ENCODE data around the gene PTGDS. TPM values are rescaled to one million over a fixed set of nuclear protein-coding genes. Genes with fewer than 3 reads are reported as not detected.

Gene PTGDS
- not detected for total RNA-seq

DNA sequence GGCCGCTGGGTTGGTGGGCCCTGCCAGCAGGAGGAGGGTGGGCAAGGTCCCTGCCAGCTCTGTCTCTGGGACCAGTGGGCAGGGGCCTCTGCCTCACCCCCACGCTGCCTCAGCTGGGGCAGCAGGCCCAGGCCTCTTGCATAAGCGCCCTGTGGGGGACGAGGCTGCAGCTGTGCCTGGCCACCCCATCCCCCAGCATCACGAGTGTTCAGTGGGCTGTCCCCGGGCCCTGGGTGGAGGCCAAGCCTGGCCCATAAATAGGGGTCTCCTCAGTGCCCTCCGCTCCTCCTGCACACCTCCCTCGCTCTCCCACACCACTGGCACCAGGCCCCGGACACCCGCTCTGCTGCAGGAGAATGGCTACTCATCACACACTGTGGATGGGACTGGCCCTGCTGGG, at the start of gene PTGDS:
Gene PTGDS (plus strand): TSS at position 282 of the 400 bp plus-strand sequence. CDS start 75 bp downstream, at position 357.
- intact Hi-C loops (cut with micrococcal nuclease): no loop called here
- no peak for DNase-seq
- no peaks in the 10 kb centered on the region for H3K9me3 Mint-ChIP-seq
- no peaks in the 10 kb centered on the region for H3K36me3 Mint-ChIP-seq
- H3K27ac Mint-ChIP-seq: no peak within 1 kb of the TSS
- ChIA-PET POLR2A (no interaction called here), CTCF (interaction anchor here (1.3 to 3.8 kb wide), 3 partner anchors 52 to 199 kb away, joined by 3 to 31 read pairs (median 26); partner anchors contain the start of gene ABCA2)
- H3K4me3 Mint-ChIP-seq: no peak within 1 kb of the TSS
- peaks cover 17% of the 10 kb centered on the region for H3K4me1 Mint-ChIP-seq (ENCODE audit: low read depth)
- peaks cover 1% of the 10 kb centered on the region for H3K27me3 Mint-ChIP-seq

DNA sequence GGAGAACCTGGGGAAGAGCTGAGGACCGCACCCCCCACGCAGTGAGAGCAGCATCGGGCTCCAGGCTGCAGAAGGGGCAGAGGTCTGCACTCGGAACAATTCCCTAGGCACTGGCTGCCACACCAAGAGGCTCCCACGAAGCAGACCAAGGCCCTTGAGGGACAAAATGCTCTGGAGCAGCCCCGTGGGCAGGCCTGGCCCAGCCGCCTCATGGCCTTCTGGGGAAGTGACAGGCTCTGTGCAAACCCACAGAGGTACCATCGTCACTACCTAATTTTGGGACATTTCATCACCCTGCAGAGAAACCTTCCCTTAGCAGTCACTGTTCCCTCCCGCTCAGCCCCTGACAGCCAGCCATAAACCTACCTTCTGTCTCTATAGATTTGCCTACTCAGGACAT, 48.7 kb upstream of the PTGDS start:
- Mint-ChIP-seq H3K36me3 (peaks cover 19% of the 10 kb centered on the region), H3K27me3 (no peaks in the 10 kb centered on the region), H3K4me3 (no peak overlapping the region), H3K9me3 (no peaks in the 10 kb centered on the region), H3K4me1 (ENCODE audit: low read depth) (peaks cover 27% of the 10 kb centered on the region), H3K27ac (no peak overlapping the region)
- DNase-seq: no peak
- ChIA-PET CTCF (no interaction called here), POLR2A (no interaction called here)
- intact Hi-C loops (cut with micrococcal nuclease): no loop called here

DNA sequence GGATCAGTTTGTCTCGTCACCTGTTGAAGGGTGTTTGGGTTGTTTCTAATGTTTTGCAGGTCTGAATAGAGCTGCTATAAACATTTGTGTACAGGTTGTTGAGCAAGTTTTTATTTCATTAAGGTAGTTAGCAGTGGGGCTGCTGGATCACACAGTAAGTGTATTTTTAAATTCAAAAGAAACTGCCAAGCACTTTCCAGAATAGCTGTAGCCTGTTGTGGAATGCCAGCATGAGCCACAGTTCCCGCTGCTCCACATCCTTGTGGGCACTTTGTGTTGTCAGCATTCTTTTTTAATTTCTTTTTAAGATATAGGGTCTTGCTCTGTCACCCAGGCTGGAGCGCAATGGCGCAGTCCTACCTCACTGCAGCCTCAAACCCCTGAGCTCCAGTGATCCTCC, 47.3 kb upstream of the PTGDS start:
- no peak for DNase-seq
- ChIA-PET CTCF (interaction anchor here (0.6 to 0.7 kb wide), 3 partner anchors 82 to 902 kb away, joined by 3 to 4 read pairs (median 3); no protein-coding TSS in a partner anchor), POLR2A (interaction anchor here (0.8 kb wide), 1 partner anchor 14 kb away, joined by 3 read pairs; no protein-coding TSS in a partner anchor)
- Mint-ChIP-seq H3K4me1 (ENCODE audit: low read depth) (peaks cover 27% of the 10 kb centered on the region), H3K27me3 (no peaks in the 10 kb centered on the region), H3K9me3 (no peaks in the 10 kb centered on the region), H3K27ac (peak overlapping the region; percentile 51), H3K36me3 (peaks cover 19% of the 10 kb centered on the region), H3K4me3 (no peak overlapping the region)
- intact Hi-C loops (cut with micrococcal nuclease): no loop called here

DNA sequence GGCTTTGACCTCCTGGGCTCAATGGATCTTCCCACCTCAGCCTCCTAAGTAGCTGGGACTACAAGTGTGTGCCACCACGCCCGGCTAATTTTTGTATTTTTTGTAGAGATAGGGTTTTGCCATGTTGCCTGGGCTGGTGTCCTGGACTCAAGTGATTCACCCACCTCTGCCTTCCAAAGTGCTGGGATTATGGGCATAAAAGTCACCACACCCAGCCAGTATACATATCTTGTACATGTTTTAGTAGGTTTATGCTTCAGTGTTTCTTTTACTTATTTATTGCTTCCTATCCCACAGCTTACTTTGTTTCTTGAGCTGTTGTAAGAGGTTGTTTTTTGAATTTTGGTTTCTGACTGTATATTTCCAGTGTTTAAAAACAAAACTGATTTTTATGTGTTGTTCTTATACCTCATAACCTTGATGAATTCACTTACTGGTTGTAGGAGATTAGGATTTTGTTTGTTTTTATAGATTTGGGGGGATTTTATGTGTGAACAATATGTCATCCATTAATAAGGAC, 45.6 kb upstream of the PTGDS start:
- DNase-seq: no peak
- Mint-ChIP-seq H3K27ac (peak overlapping the region; percentile 73), H3K9me3 (no peaks in the 10 kb centered on the region), H3K36me3 (peaks cover 21% of the 10 kb centered on the region), H3K4me3 (no peak overlapping the region), H3K27me3 (no peaks in the 10 kb centered on the region), H3K4me1 (ENCODE audit: low read depth) (peaks cover 27% of the 10 kb centered on the region)
- ChIA-PET CTCF (interaction anchor here (0.9 to 1.7 kb wide), 3 partner anchors 13 to 104 kb away, joined by 3 to 7 read pairs (median 5); partner anchors contain the start of genes C8G and FBXW5), POLR2A (interaction anchor here (0.9 kb wide), 1 partner anchor 29 kb away, joined by 3 read pairs; no protein-coding TSS in a partner anchor)
- intact Hi-C loops (cut with micrococcal nuclease): loop anchor here (2.0 kb wide), 1 partner anchor 29 kb away; no protein-coding TSS in a partner anchor

DNA sequence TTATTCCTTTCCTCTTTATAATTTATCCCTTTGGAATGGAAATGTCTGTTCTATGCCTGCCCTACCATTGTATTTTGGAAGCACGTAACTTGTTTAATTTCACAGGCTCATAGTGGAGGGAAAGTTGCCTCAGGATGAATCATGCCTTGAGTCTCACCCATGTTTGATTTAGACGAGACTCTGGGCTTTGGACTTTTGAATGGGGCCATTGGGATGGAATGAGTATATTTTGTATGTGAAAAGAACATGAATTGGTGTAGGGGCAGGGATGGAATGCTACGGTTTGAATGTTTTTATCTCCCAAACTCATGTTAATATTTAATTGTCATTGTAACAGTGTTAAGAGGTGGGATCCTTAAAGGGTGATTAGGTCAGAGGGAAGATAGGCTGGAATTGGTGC, 43.0 kb upstream of the PTGDS start:
- H3K4me3 Mint-ChIP-seq: no peak overlapping the region
- DNase-seq: no peak
- H3K27me3 Mint-ChIP-seq: no peaks in the 10 kb centered on the region
- no peaks in the 10 kb centered on the region for H3K9me3 Mint-ChIP-seq
- H3K36me3 Mint-ChIP-seq: peaks cover 24% of the 10 kb centered on the region
- intact Hi-C loops (cut with micrococcal nuclease): no loop called here
- ChIA-PET CTCF (no interaction called here), POLR2A (interaction anchor here (0.7 to 1.0 kb wide), 2 partner anchors 26 to 54 kb away, joined by 3 read pairs; no protein-coding TSS in a partner anchor)
- no peak overlapping the region for H3K27ac Mint-ChIP-seq
- peaks cover 20% of the 10 kb centered on the region for H3K4me1 Mint-ChIP-seq (ENCODE audit: low read depth)

DNA sequence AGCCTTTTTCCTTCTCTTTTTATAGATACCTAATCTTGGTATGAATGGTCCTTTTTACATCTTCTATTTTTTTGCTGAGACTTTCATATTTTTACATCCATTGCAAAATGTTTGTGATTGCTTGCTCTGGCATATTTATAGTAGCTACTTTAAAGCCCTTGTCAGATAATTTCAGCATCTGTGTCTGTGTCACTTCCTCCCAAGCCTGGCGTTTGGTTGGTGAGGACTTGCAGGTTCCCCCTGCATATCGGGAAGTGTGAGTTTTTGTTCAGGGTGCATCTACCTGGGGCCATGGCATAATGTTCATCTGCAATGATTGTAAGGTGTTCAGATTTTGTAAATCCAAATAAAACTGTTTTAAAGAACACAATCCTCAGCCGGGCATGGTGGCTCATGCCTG, 41.7 kb upstream of the PTGDS start:
- Mint-ChIP-seq H3K36me3 (peaks cover 24% of the 10 kb centered on the region), H3K9me3 (no peaks in the 10 kb centered on the region), H3K4me3 (no peak overlapping the region), H3K27ac (no peak overlapping the region), H3K4me1 (ENCODE audit: low read depth) (peaks cover 20% of the 10 kb centered on the region), H3K27me3 (no peaks in the 10 kb centered on the region)
- CTCF ChIA-PET: no interaction called here
- intact Hi-C loops (cut with micrococcal nuclease): no loop called here
- POLR2A ChIA-PET: no interaction called here
- DNase-seq: no peak

DNA sequence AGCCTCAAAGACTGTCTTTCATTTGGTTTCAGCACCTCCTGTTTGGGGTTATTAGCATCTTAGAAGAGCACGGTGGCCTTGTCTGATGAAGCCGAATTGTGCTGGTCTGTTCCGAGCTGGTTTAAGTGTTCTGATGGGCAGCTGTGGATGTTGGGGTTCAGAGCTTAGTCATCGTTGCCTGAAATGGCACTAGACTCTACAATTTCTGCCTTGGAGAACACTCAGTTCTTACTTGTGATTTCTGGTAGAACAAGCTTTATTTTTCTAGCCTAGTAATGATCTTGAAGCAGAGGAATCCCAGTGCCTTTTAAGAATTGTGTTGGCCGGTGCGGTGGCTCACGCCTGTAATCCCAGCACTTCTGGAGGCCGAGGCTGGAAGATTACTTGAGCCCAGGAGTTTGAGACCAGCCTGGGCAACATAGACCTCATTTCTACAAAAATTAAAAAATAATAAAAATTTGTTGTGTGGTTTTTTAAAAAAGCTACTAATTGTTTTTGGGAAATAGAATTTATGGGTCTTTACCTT, 40.6 kb upstream of the PTGDS start:
- Mint-ChIP-seq H3K27ac (no peak overlapping the region), H3K9me3 (no peaks in the 10 kb centered on the region), H3K4me3 (no peak overlapping the region), H3K27me3 (no peaks in the 10 kb centered on the region), H3K36me3 (peaks cover 30% of the 10 kb centered on the region), H3K4me1 (ENCODE audit: low read depth) (peaks cover 16% of the 10 kb centered on the region)
- ChIA-PET CTCF (interaction anchor here (1.8 kb wide), 1 partner anchor 94 kb away, joined by 7 read pairs; the partner anchor contains the start of gene AJM1), POLR2A (no interaction called here)
- DNase-seq: no peak
- intact Hi-C loops (cut with micrococcal nuclease): no loop called here

DNA sequence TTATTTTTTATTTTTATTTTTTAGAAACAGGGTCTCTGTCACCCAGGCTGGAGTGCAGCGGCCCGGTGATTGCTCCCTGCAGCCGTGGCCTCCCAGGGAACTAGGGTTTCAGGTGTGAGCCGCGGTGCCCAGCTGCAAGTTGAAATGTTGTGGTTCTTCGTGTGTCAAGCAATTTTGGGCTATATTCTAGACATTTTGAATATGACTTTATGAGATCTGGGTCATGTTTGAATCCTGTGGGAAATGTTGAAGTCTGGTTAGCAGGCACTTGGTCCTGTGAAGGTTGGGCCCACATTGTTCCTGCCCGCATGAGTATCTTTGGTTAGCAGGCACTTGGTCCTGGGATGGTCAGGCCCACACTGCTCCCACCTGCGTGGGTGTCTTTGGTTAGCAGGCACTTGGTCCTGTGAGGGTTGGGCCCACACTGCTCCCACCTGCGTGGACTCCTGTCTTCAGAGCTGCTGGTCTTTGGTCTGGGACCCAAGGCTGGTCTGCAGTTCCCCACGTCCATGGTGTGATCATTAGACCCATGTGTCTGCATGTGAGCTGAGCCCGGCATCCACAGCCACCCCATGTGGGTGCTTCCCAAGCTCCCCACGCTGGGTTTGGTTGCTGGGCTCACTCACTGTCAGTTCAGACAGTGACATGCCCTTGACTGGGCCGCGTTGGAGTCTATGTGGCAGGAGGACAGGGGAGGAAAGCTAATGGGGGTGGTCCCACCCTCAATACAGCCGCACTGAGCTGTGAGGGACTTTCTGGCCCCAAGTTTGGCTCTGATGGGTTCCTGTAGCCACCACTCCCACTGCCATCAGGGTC, 39.9 kb upstream of the PTGDS start:
- H3K27me3 Mint-ChIP-seq: no peaks in the 10 kb centered on the region
- intact Hi-C loops (cut with micrococcal nuclease): no loop called here
- ChIA-PET POLR2A (no interaction called here), CTCF (interaction anchor here (1.4 to 1.8 kb wide), 2 partner anchors 95 to 109 kb away, joined by 3 to 7 read pairs; partner anchors contain the start of genes AJM1 and NPDC1)
- H3K9me3 Mint-ChIP-seq: no peaks in the 10 kb centered on the region
- H3K36me3 Mint-ChIP-seq: peaks cover 32% of the 10 kb centered on the region
- no peak for DNase-seq
- H3K27ac Mint-ChIP-seq: no peak overlapping the region
- H3K4me3 Mint-ChIP-seq: no peak overlapping the region
- peaks cover 9% of the 10 kb centered on the region for H3K4me1 Mint-ChIP-seq (ENCODE audit: low read depth)

DNA sequence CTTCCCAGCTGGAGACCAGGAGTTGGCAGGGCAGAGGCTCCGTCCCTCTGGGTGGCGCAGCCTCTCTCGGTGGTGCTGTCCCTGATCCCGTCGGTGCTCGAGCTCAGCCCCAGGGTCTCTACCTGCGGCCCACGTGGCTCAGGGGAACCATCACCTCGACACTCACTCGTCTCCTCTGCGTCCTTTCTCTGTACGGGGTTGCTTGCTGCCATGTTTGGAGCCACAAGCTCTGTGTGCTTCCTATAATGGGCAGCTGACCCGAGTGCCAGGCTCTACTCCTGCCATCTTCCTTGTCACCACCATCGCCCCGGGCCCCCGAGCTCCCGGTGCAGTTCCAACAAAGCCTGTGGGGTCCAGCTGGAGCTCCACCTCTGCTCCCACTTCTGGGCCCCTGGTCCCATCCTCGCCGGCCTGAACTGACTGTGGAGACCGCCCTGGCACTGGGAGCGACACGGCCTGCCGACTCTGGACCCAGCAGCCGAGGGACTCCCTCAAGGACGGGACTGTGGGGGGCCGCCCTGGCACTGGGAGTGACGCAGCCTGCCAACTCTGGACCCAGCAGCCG, 37.8 kb upstream of the PTGDS start:
- H3K36me3 Mint-ChIP-seq: peaks cover 32% of the 10 kb centered on the region
- POLR2A ChIA-PET: no interaction called here
- CTCF ChIA-PET: interaction anchor here (1.2 kb wide), 1 partner anchor 97 kb away, joined by 5 read pairs; the partner anchor contains the start of gene AJM1
- no peak overlapping the region for H3K27ac Mint-ChIP-seq
- H3K9me3 Mint-ChIP-seq: no peaks in the 10 kb centered on the region
- no peaks in the 10 kb centered on the region for H3K27me3 Mint-ChIP-seq
- intact Hi-C loops (cut with micrococcal nuclease): no loop called here
- no peak overlapping the region for H3K4me3 Mint-ChIP-seq
- peaks cover 8% of the 10 kb centered on the region for H3K4me1 Mint-ChIP-seq (ENCODE audit: low read depth)
- DNase-seq: no peak

DNA sequence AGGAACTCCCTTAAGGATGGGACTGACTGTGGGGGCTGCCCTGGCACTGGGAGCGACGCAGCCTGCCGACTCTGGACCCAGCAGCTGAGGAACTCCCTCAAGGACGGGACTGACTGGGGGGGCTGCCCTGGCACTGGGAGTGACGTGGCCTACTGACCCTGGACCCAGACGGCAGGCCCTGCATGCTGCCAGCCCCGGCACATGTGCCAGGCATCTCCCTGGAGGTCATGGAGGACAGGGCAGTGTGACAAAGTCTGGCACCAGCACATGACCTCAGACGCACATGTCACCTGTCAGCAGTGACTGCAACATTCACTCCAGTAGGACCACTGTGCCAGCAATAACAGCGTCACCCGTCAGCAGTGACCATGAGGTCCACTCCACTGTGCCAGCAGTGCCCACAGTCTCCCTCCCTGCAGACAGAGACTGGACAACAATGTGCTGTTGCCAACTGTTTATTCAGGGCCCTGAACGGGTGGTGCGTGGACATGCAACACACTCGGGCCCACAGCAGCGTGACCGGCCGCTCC, 37.2 kb upstream of the PTGDS start:
- H3K4me3 Mint-ChIP-seq: no peak overlapping the region
- H3K9me3 Mint-ChIP-seq: no peaks in the 10 kb centered on the region
- H3K36me3 Mint-ChIP-seq: peaks cover 32% of the 10 kb centered on the region
- ChIA-PET POLR2A (no interaction called here), CTCF (interaction anchor here (0.6 kb wide), 1 partner anchor 181 kb away, joined by 3 read pairs; no protein-coding TSS in a partner anchor)
- H3K27ac Mint-ChIP-seq: no peak overlapping the region
- DNase-seq: no peak
- H3K27me3 Mint-ChIP-seq: no peaks in the 10 kb centered on the region
- intact Hi-C loops (cut with micrococcal nuclease): loop anchor here (10.0 kb wide), 1 partner anchor 95 kb away; the partner anchor contains the start of gene FUT7
- H3K4me1 Mint-ChIP-seq (ENCODE audit: low read depth): peaks cover 12% of the 10 kb centered on the region

DNA sequence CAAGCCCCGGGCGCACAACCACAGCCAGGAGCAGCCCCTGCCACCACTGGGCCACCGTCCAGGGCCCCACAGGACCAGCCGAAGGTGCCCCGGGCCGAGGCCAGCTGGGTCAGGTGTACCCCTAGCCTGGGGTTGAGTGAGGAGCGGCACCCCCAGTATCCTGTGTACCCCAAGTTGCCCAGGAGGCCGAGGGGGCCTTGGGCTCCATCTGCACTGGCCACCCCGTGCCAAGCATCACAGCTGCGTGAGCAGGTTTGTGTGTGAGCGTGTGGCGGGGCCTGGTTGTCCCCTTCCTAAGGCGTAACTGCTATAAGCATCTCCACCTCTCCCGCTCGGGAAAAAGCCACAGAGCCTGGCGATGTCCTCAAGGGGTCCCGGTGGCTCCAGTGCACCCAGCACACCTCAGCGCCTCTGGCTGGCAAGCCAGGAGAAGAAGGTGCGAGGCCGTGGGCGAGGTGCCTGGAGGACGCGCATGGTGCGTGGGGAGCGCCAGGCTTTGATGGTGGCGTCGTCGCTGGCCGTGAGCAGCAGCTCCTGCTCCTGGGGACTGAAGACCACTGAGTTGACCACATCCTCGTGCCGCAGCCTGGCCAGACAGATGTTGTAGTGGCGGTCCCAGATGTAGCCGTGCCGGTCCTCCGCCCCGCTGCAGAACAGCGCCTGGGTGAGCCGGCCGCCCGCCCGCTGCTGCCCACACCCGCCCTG, 36.6 kb upstream of the PTGDS start:
- no peak overlapping the region for H3K4me3 Mint-ChIP-seq
- intact Hi-C loops (cut with micrococcal nuclease): loop anchor here (10.0 kb wide), 1 partner anchor 94 kb away; the partner anchor contains the start of gene FUT7
- peaks cover 12% of the 10 kb centered on the region for H3K4me1 Mint-ChIP-seq (ENCODE audit: low read depth)
- ChIA-PET POLR2A (no interaction called here), CTCF (interaction anchor here (0.6 kb wide), 1 partner anchor 182 kb away, joined by 3 read pairs; no protein-coding TSS in a partner anchor)
- H3K27me3 Mint-ChIP-seq: no peaks in the 10 kb centered on the region
- H3K9me3 Mint-ChIP-seq: no peaks in the 10 kb centered on the region
- no peak for DNase-seq
- H3K27ac Mint-ChIP-seq: no peak overlapping the region
- H3K36me3 Mint-ChIP-seq: peaks cover 32% of the 10 kb centered on the region

Measured in activated CD4-positive, alpha-beta memory T cell treated with anti-CD3 and anti-CD28 coated beads for 36 hours (primary cell).